ENCODE data around the gene LIPT2. TPM values are rescaled to one million over a fixed set of nuclear protein-coding genes. Genes with fewer than 3 reads are reported as not detected.

LIPT2 gene
- total RNA-seq, 1 donor from 2014 or later = 7.1 TPM

GRCh38 chr11:74450318-74450717 is 43.2 kb downstream of the LIPT2 start:
- no peak for DNase-seq (ENCODE audit: low read depth)
- TF ChIP-seq CTCF (conservative IDR thresholded peaks at IDR 0.05; ENCODE audit: low read depth, low read length) = no peak

GRCh38 chr11:74449369-74449931 is 44.1 kb downstream of the LIPT2 start:
- peak; percentile 80 for TF ChIP-seq CTCF (conservative IDR thresholded peaks at IDR 0.05; ENCODE audit: low read depth, low read length)
- no peak overlapping the region for H3K4me3 ChIP-seq (ENCODE audit: low read depth, low read length)
- DNase-seq (ENCODE audit: low read depth) = no peak

More at GRCh38 chr11:74450318-74450717, 43.2 kb downstream of the LIPT2 start:
- H3K4me3 ChIP-seq (ENCODE audit: low read depth, low read length) = no peak overlapping the region

GRCh38 chr11:74447720-74448119 is 45.8 kb downstream of the LIPT2 start:
- H3K4me3 ChIP-seq (ENCODE audit: low read depth, low read length) = no peak overlapping the region
- TF ChIP-seq CTCF (conservative IDR thresholded peaks at IDR 0.05; ENCODE audit: low read depth, low read length) = no peak
- DNase-seq (ENCODE audit: low read depth) = no peak

GRCh38 chr11:74446532-74446938 is 47.0 kb downstream of the LIPT2 start:
- no peak overlapping the region for H3K4me3 ChIP-seq (ENCODE audit: low read depth, low read length)
- no peak for TF ChIP-seq CTCF (conservative IDR thresholded peaks at IDR 0.05; ENCODE audit: low read depth, low read length)

GRCh38 chr11:74444173-74444826 is 49.2 kb downstream of the LIPT2 start:
- no peak overlapping the region for H3K4me3 ChIP-seq (ENCODE audit: low read depth, low read length)
- DNase-seq (ENCODE audit: low read depth) = no peak
- TF ChIP-seq CTCF (conservative IDR thresholded peaks at IDR 0.05; ENCODE audit: low read depth, low read length) = no peak

More at GRCh38 chr11:74446532-74446938, 47.0 kb downstream of the LIPT2 start:
- DNase-seq (ENCODE audit: low read depth) = no peak

GRCh38 chr11:74443071-74443864 is 50.3 kb downstream of the LIPT2 start:
- no peak for DNase-seq (ENCODE audit: low read depth)
- no peak overlapping the region for H3K4me3 ChIP-seq (ENCODE audit: low read depth, low read length)
- TF ChIP-seq CTCF (conservative IDR thresholded peaks at IDR 0.05; ENCODE audit: low read depth, low read length) = peak; percentile 53

All from epithelial cell of proximal tubule (primary cell).